Bronchial epithelial cell (primary cell): ENCODE data around the gene SHANK1. TPM values are rescaled to one million over a fixed set of nuclear protein-coding genes. Genes with fewer than 3 reads are reported as not detected.

Experiments
- DNase-seq: peaks from one replicate; pipeline ENCODE4 v3.0.0-alpha.2; 2010; ENCODE audit warnings: low read depth
- FAIRE-seq: peaks from 2 replicates; lab custom pipeline; 2011; peaks lifted over from hg19 to GRCh38; lab: Jason Lieb, UNC
- H3K27me3 ChIP-seq: 2 replicates; pipeline ENCODE4 v1.5.1; 2011; ENCODE audit warnings: low read length; ENCODE audit not compliant: control insufficient read depth, insufficient read depth
- H3K36me3 ChIP-seq: 2 replicates; pipeline ENCODE4 v1.5.1; 2011; ENCODE audit warnings: low read length; ENCODE audit not compliant: control insufficient read depth, insufficient read depth
- H3K4me3 ChIP-seq: 2 replicates; pipeline ENCODE4 v1.5.1; 2011; ENCODE audit warnings: mild to moderate bottlenecking, low read depth, low read length, control low read depth
- total RNA-seq: library from RNA; depleted of rRNA; stranded (reverse); fragments of >200 nt; gene quantifications from 2 replicates; pipeline ENCODE4 v1.2.1, GENCODE V29; 2014
- TF ChIP-seq, protein P1 (sequence below): IDR thresholded peaks from 2 replicates; pipeline ENCODE4 v1.5.1; 2011; ENCODE audit warnings: mild to moderate bottlenecking, moderate library complexity, low read length, control low read depth, inconsistent platforms; ENCODE audit not compliant: insufficient read depth, severe bottlenecking

SHANK1 gene
- total RNA-seq, 1 donor from 2014 or later = not detected

DNA sequence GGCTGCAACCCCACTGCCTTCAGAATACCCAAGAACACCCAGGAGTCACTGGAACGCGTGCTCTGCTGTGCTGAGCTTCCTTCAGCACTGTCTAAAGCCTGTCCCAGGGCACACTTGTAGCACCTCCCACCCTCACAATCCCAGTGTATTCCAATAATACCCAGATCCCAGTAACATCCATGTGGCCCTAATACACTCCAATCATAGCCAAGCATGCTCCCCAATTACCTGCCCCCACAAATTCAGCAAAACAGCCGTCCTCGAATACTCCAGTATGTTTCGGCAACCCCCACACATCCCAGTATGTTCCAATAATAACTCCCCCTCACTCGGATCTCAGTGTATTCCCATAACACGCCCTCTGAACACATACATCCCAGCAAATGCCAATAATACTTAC lies 29.2 kb downstream of the SHANK1 start:
- H3K27me3 ChIP-seq = no peaks in the 10 kb centered on the region
- TF ChIP-seq, protein P1, sequence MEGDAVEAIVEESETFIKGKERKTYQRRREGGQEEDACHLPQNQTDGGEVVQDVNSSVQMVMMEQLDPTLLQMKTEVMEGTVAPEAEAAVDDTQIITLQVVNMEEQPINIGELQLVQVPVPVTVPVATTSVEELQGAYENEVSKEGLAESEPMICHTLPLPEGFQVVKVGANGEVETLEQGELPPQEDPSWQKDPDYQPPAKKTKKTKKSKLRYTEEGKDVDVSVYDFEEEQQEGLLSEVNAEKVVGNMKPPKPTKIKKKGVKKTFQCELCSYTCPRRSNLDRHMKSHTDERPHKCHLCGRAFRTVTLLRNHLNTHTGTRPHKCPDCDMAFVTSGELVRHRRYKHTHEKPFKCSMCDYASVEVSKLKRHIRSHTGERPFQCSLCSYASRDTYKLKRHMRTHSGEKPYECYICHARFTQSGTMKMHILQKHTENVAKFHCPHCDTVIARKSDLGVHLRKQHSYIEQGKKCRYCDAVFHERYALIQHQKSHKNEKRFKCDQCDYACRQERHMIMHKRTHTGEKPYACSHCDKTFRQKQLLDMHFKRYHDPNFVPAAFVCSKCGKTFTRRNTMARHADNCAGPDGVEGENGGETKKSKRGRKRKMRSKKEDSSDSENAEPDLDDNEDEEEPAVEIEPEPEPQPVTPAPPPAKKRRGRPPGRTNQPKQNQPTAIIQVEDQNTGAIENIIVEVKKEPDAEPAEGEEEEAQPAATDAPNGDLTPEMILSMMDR = no peak
- FAIRE-seq = no peak
- no peak for DNase-seq
- no peaks in the 10 kb centered on the region for H3K36me3 ChIP-seq
- H3K4me3 ChIP-seq = no peak overlapping the region

DNA sequence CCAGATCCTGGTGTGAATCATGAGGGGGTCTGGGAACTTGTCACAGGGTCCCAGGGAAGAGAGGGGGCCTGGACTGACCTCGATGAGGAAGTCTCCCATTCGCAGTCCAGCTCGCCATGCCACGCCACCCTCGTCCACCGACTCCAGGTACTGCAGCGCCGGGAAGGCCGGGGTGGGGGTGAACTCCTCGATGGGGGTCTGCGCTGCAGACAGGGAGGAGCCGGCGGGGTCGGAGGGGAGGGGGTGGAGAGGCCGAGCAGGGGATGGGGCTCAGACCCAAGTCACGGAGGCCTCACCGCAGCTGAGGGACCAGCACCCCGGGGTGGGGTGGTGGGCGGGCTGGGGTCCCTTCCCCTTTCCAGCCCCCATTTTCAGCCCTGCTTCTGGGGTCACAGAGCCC lies 30.8 kb downstream of the SHANK1 start:
- FAIRE-seq = no peak
- DNase-seq = no peak
- no peaks in the 10 kb centered on the region for H3K36me3 ChIP-seq
- H3K4me3 ChIP-seq = no peak overlapping the region
- TF ChIP-seq, protein P1 = no peak
- no peaks in the 10 kb centered on the region for H3K27me3 ChIP-seq

DNA sequence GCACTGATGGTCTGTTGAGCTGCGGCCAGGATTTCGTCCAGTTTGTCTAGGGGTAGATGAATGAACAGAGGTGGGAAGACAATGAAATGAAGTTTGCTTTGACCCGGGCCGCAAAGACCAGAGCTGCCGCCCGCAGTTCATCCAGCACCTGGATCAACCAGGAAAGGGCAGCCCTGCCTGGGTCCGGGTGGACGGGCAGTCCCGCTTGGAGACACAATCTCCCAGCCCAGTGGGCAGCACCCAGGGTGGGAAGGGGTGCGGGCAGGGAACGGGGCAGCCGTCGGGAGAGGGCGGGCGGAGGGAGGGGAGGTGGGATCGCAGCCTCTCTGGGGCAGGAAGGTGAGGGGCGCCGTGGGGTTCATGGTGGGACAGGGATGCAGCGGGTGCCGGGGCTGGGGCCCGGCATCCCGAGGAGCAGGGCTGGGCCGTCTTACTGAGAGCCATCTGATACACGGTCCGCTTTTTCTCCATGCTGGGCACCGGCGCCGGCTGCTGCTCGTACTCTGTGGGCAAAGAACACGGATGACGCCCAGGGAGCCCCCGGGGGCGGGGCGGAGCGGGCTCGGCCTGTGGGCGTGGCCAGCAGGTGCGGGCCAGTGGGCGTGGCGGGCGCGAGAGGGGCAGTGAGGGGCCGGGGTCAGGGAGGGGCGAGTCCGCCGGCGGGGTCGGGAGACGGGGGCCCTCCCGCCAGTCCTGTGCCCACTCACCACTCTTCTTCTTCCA lies 33.1 kb downstream of the SHANK1 start:
- FAIRE-seq = no peak
- DNase-seq = no peak
- H3K4me3 ChIP-seq = no peak overlapping the region
- H3K27me3 ChIP-seq = no peaks in the 10 kb centered on the region
- H3K36me3 ChIP-seq = no peaks in the 10 kb centered on the region
- TF ChIP-seq, protein P1 = no peak

DNA sequence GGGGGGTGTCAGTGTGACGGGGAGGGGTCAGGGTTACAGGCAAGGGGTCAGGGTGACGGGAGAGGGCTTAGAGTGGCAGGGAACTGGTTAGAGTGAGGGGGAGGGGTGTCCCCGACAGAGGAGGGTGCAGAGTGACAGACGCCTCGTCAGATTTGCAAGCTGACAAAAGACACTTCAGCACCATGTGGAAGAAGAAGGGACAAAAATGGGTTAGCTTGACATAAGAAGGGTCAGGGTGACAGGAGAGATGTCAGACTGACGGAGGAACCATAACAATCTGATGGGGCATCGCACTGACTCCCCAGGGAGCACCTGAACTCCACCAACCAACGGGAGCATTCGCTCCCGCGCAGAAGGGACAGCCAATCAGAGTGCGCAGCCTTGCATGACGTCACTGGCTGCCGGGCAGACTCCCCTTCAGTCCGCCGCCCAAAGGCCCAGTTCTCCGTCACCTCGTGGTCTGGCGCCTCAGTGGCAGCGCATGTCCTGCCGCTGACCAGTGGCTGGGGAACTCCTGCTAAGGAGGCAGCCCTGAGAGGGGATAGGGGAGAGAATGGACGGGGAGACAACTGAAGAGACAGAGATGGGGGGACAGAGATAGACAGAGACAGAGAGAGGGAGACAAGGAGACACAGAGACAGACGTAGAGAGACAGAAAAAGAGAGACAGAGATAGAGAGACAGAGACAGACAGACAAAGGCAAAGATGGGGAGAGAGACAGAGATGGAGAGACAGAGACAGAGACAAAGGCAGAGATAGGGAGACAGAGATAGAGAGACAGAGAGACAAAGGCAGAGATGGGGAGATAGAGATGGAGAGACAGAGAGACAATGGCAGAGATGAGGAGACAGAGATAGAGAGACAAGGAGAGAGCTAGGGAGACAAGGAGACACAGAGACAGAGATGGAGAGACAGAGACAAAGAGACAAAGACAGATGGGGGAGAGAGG lies 40.2 kb downstream of the SHANK1 start:
- Histone ChIP-seq H3K4me3 (no peak overlapping the region), H3K36me3 (no peaks in the 10 kb centered on the region), H3K27me3 (no peaks in the 10 kb centered on the region)
- FAIRE-seq (peak; percentile 32), DNase-seq (peak; percentile 26)
- TF ChIP-seq, protein P1 = no peak

DNA sequence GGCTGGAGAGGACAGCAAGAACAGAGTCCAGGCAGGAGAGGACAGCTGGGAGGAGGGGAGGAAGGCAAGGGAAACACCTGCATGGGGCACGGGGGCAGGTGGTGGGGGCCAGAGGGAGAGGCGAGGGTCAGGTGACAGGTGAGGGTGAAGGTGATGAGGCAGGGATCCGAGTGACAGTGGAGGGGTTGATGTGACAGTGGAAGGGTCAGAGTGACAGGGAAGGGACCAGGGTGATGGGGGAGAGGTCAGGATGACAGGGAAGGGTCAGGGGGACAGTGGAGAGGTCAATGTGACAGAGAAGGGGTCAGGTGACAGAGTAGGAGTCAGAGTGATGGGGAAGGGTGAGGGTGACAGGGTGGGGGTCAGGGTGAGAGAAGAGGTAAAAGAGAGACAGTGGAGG lies 41.3 kb downstream of the SHANK1 start:
- Histone ChIP-seq H3K36me3 (no peaks in the 10 kb centered on the region), H3K27me3 (no peaks in the 10 kb centered on the region), H3K4me3 (no peak overlapping the region)
- FAIRE-seq (no peak), DNase-seq (no peak)
- TF ChIP-seq, protein P1 = no peak
